NCI-H69 (cell line): Measurements from ENCODE around the gene TLR5.

Source experiments
- DNase-seq: peaks from one replicate; lab custom pipeline; 2025; lab: John Stamatoyannopoulos, UW

TLR5 gene

GRCh38 chr1:223067914-223068313 is 75.1 kb downstream of the TLR5 start:
- DNase-seq, result no peak

DNA sequence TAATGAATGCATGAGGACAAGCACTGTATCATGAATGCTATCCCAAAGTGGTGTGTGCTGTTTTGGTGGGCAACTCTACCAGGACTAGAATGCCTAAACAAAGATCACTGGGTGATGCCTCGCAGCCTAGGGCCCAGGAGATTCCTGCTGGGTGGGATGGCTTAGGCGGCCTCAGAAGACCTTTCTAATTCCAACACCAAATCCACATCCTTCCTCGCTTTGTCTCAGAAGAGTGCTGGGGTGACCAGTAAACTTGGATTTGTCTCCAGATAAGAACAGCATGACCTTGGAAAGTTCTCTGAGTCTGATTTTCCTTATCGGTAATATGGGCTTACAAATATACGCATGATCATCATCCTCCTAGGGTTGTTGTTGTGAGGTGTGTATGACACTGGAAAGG is 76.6 kb downstream of the TLR5 start:
- no peak for DNase-seq

DNA sequence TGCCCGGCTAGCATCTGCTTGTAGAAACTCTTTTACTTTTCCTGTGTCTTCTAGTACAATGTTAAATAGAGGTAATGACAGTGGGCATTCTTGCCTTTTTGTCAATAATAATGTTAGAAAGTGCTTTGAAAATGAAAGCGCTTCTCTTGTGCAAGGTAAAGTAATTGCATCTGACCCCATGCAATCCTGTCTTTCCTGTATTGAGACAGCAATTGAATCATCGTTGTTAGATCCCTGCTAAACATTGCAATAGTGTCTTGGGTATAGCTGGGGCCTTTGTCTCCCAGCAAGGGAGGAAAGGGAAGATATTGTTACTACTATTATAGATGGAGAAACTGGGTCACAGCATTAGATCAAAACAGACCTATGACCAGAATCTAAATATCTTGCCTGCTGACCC is 80.9 kb downstream of the TLR5 start:
- no peak for DNase-seq

DNA sequence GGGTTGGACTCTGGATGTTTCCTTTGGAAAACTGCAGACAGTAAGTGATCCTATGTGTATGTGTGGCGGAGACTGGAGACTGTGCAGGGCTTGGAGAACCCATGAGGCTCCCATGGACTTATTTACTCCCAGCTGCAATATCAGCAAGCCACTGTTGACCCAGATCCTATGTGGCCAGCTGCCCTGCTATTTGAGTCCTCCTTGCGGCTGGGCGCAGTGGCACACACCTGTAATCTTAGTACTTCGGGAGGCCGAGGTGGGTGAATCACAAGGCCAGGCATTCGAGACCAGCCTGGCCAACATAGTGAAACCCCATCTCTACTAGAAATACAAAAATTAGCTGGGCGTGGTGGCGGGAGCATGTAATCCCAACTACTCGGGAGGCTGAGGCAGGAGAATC is 83.5 kb downstream of the TLR5 start:
- DNase-seq, result no peak
